Small intestine (tissue), 7 donors: ENCODE data around the gene AATK. TPM values are rescaled to one million over a fixed set of nuclear protein-coding genes. Genes with fewer than 3 reads are reported as not detected.

Experiments used
- DNase-seq, 2 donors: peaks; one replicate each; pipeline versions ENCODE4 v3.0.0 to v3.0.0-alpha.2; 2013
- FAIRE-seq: peaks from 2 replicates; lab custom pipeline; 2012; peaks lifted over from hg19 to GRCh38; lab: Jason Lieb, UNC
- H3K27ac ChIP-seq, 3 donors: one replicate each; pipeline ENCODE4 v1.5.1; 2013; ENCODE audit warnings: low read length in 2 of 3, mild to moderate bottlenecking in 2 of 3, control low read depth in 1 of 3, inconsistent platforms in 1 of 3, low read depth in 1 of 3, moderate library complexity in 1 of 3
- H3K27me3 ChIP-seq, 3 donors: one replicate each; pipeline ENCODE4 v1.6.1; 2013; ENCODE audit warnings: low read length in 3 of 3, inconsistent platforms in 1 of 3; ENCODE audit not compliant: control insufficient read depth in 3 of 3, insufficient read depth in 3 of 3
- H3K36me3 ChIP-seq, 3 donors: one replicate each; pipeline ENCODE4 v1.6.1; 2013; ENCODE audit warnings: low read length in 3 of 3, inconsistent platforms in 1 of 3, low read depth in 1 of 3, mild to moderate bottlenecking in 1 of 3, moderate library complexity in 1 of 3; ENCODE audit not compliant: control insufficient read depth in 3 of 3, insufficient read depth in 2 of 3
- H3K4me1 ChIP-seq, 3 donors: one replicate each; pipeline ENCODE4 v1.6.1; 2013; ENCODE audit warnings: low read length in 2 of 3, inconsistent platforms in 1 of 3, low read depth in 1 of 3, mild to moderate bottlenecking in 1 of 3, moderate library complexity in 1 of 3; ENCODE audit not compliant: control insufficient read depth in 3 of 3, insufficient read depth in 2 of 3
- H3K4me3 ChIP-seq, 3 donors: one replicate each; pipeline ENCODE4 v1.5.1; 2013; ENCODE audit warnings: low read length in 3 of 3, control low read depth in 1 of 3, inconsistent platforms in 1 of 3, low read depth in 1 of 3, mild to moderate bottlenecking in 1 of 3, moderate library complexity in 1 of 3
- H3K9me3 ChIP-seq, 2 donors: one replicate each; pipeline ENCODE4 v1.6.1; 2013; ENCODE audit warnings: low read depth in 1 of 2, low read length in 1 of 2; ENCODE audit not compliant: control insufficient read depth in 2 of 2, insufficient read depth in 1 of 2
- WGBS, 3 donors: extraction: QIAGEN DNeasy Blood & Tissue Kit; methylation state at CpG; one replicate each; pipeline ENCODE4 v1.1.7; 2013; 5-methylcytosine and 5-hydroxymethylcytosine counted together
- polyA plus RNA-seq, 4 donors: library from polyadenylated mRNA; stranded (reverse) in 3 of 4; unstranded in 1 of 4; fragments of 200-250 nt in 3 of 4; fragments of 120-200 nt in 1 of 4; gene quantifications; one replicate each; pipeline versions ENCODE4 v1.2.1 to v1.2.3, GENCODE V29; 2013
- donor health status: healthy with polysubstance abuse.
- donor health status: control.
- donor health status: control.
- donor health status: Bipolar disorder and iron deficiency.
- donor health status: healthy.

AATK gene
- polyA plus RNA-seq, 4 donors = 33.1 to 118 (median 95.7) TPM

- peaks cover 0 to 2% (median 0%) of the 10 kb centered on the region in 3 donors for H3K27me3 ChIP-seq
These were observed 15.8 kb upstream of the AATK start for GRCh38 chr17:81181811-81182185.

GRCh38 chr17:81180836-81181810 lies 15.1 kb upstream of the AATK start:
- H3K36me3 ChIP-seq = peaks cover 0 to 2% (median 0%) of the 10 kb centered on the region in 3 donors
- peaks cover 0 to 2% (median 0%) of the 10 kb centered on the region in 3 donors for H3K27me3 ChIP-seq
- H3K27ac ChIP-seq = no peak overlapping the region
- peaks cover 0 to 17% (median 0%) of the 10 kb centered on the region in 3 donors for H3K4me1 ChIP-seq
- H3K4me3 ChIP-seq = no peak overlapping the region
- DNase-seq (no peak), FAIRE-seq (no peak)
- H3K9me3 ChIP-seq = peaks cover 0 to 10% of the 10 kb centered on the region in 2 donors
- 86 to 93% (median 86%) methylated on average over 48 to 49 of the region's 49 CpGs for WGBS, 3 donors

More at GRCh38 chr17:81181811-81182185, 15.8 kb upstream of the AATK start:
- Histone ChIP-seq H3K4me1 (peaks cover 0 to 17% (median 0%) of the 10 kb centered on the region in 3 donors), H3K4me3 (no peak overlapping the region), H3K36me3 (peaks cover 0 to 2% (median 0%) of the 10 kb centered on the region in 3 donors), H3K9me3 (peaks cover 0 to 6% of the 10 kb centered on the region in 2 donors), H3K27ac (no peak overlapping the region)
- DNase-seq = no peak
- FAIRE-seq = no peak
- 87 to 90% (median 89%) methylated on average over 19 of the region's 19 CpGs for WGBS, 3 donors

GRCh38 chr17:81179861-81180260 lies 13.8 kb upstream of the AATK start:
- 74 to 80% (median 79%) methylated on average over 12 of the region's 12 CpGs for WGBS, 3 donors
- H3K4me3 ChIP-seq = no peak overlapping the region
- H3K36me3 ChIP-seq = peaks cover 0 to 2% (median 0%) of the 10 kb centered on the region in 3 donors
- DNase-seq = no peak
- peaks cover 0 to 17% (median 0%) of the 10 kb centered on the region in 3 donors for H3K4me1 ChIP-seq
- no peak overlapping the region for H3K27ac ChIP-seq
- peaks cover 0 to 13% of the 10 kb centered on the region in 2 donors for H3K9me3 ChIP-seq
- FAIRE-seq = no peak
- H3K27me3 ChIP-seq = peaks cover 0 to 2% (median 0%) of the 10 kb centered on the region in 3 donors

GRCh38 chr17:81179220-81179619 lies 13.2 kb upstream of the AATK start:
- peaks cover 0 to 19% of the 10 kb centered on the region in 2 donors for H3K9me3 ChIP-seq
- peaks cover 0 to 2% (median 0%) of the 10 kb centered on the region in 3 donors for H3K36me3 ChIP-seq
- H3K27ac ChIP-seq = no peak overlapping the region
- no peak overlapping the region for H3K4me3 ChIP-seq
- FAIRE-seq (no peak), DNase-seq (peak in 1 of 2 donors; percentile 39)
- H3K4me1 ChIP-seq = peaks cover 0 to 17% (median 0%) of the 10 kb centered on the region in 3 donors
- WGBS, 3 donors = 25 to 67% (median 53%) methylated on average over 5 to 9 of the region's 9 CpGs
- H3K27me3 ChIP-seq = peaks cover 0 to 2% (median 0%) of the 10 kb centered on the region in 3 donors

GRCh38 chr17:81178136-81179091 lies 12.4 kb upstream of the AATK start:
- Histone ChIP-seq H3K27me3 (no peaks in the 10 kb centered on the region), H3K9me3 (peaks cover 0 to 21% of the 10 kb centered on the region in 2 donors), H3K36me3 (peaks cover 0 to 2% (median 0%) of the 10 kb centered on the region in 3 donors), H3K27ac (no peak overlapping the region), H3K4me1 (peaks cover 0 to 17% (median 0%) of the 10 kb centered on the region in 3 donors), H3K4me3 (no peak overlapping the region)
- WGBS, 3 donors = 41 to 73% (median 62%) methylated on average over 23 to 25 of the region's 25 CpGs
- DNase-seq (no peak), FAIRE-seq (no peak)

- DNase-seq = no peak
- H3K27ac ChIP-seq = no peak overlapping the region
- H3K4me1 ChIP-seq = peaks cover 0 to 21% (median 0%) of the 10 kb centered on the region in 3 donors
- H3K36me3 ChIP-seq = peaks cover 0 to 2% (median 0%) of the 10 kb centered on the region in 3 donors
- no peak overlapping the region for H3K4me3 ChIP-seq
- no peaks in the 10 kb centered on the region for H3K27me3 ChIP-seq
- FAIRE-seq = no peak
- WGBS, 3 donors = 86 to 98% (median 91%) methylated on average over 7 of the region's 7 CpGs
- peaks cover 0 to 30% of the 10 kb centered on the region in 2 donors for H3K9me3 ChIP-seq
These were observed 10.6 kb upstream of the AATK start for GRCh38 chr17:81176666-81177065.

GRCh38 chr17:81173762-81174155 lies 7.7 kb upstream of the AATK start:
- Histone ChIP-seq H3K9me3 (peaks cover 0 to 30% of the 10 kb centered on the region in 2 donors), H3K4me1 (peaks cover 0 to 12% (median 0%) of the 10 kb centered on the region in 3 donors), H3K4me3 (no peak overlapping the region), H3K27ac (no peak overlapping the region), H3K27me3 (no peaks in the 10 kb centered on the region), H3K36me3 (peaks cover 0 to 4% (median 0%) of the 10 kb centered on the region in 3 donors)
- DNase-seq = no peak
- no peak for FAIRE-seq
- 76 to 82% (median 82%) methylated on average over 1 of the region's 1 CpG for WGBS, 3 donors
